Body of pancreas (tissue), 4 donors: ENCODE results near the gene IPO4. TPM values are rescaled to one million over a fixed set of nuclear protein-coding genes. Genes with fewer than 3 reads are reported as not detected.

ENCODE experiments used
- ATAC-seq: fragments of 150-250 bp; one replicate; pipeline ENCODE4 v1.9.1; 2016
- DNase-seq, 4 donors: peaks; one replicate each; pipeline ENCODE4 v3.0.0-alpha.2; 2019
- H3K27ac ChIP-seq, 4 donors: fragments of 200-600 bp; sonication (generic); 1 replicate in 3 of 4; 2 replicates in 1 of 4; pipeline versions ENCODE4 v1.5.1 to v1.6.1; 2016 to 2019; ENCODE audit warnings: mild to moderate bottlenecking in 1 of 4, mixed read lengths in 1 of 4, moderate library complexity in 1 of 4
- H3K27me3 ChIP-seq, 2 donors: fragments of 200-600 bp; sonication (generic); one replicate each; pipeline ENCODE4 v1.6.0; 2016; ENCODE audit warnings: mild to moderate bottlenecking in 1 of 2
- H3K36me3 ChIP-seq, 2 donors: fragments of 200-600 bp; sonication (generic); replicated peaks in 1 of 2; 2 replicates each; pipeline ENCODE4 v1.5.1; 2016; ENCODE audit warnings: low read depth in 2 of 2; ENCODE audit not compliant: insufficient read depth in 1 of 2
- H3K4me1 ChIP-seq: fragments of 200-600 bp; sonication (generic); one replicate; pipeline ENCODE4 v1.6.0; 2016
- H3K4me3 ChIP-seq, 2 donors: fragments of 200-600 bp; sonication (generic); 1 replicate in 1 of 2; 2 replicates in 1 of 2; pipeline ENCODE4 v1.5.1; 2016 to 2019
- H3K9me3 ChIP-seq, 3 donors: fragments of 200-600 bp; sonication (generic); 1 replicate in 2 of 3; 2 replicates in 1 of 3; pipeline ENCODE4 v1.5.1; 2016
- POLR2A ChIP-seq, 3 donors: fragments of 450-650 bp; IDR thresholded peaks; one replicate each; pipeline ENCODE4 v1.6.1; 2016; ENCODE audit warnings: antibody characterized with exemption in 3 of 3, mild to moderate bottlenecking in 2 of 3
- WGBS, 2 donors: methylation state at CpG; one replicate each; pipeline ENCODE4 v1.1.5; 2017; 5-methylcytosine and 5-hydroxymethylcytosine counted together
- intact Hi-C: fragments of 100-400 bp; cut with DNase I; formaldehyde crosslinking; loops from one replicate; pipeline ENCODE4 v1.15.1; 2023
- total RNA-seq, 2 donors: library from RNA; depleted of rRNA; stranded (reverse); fragments of >200 nt; gene quantifications; one replicate each; pipeline ENCODE4 v1.1.0, GENCODE V29; 2016
- TF ChIP-seq, protein P1 (sequence below), 7 experiments: fragments of 450-650 bp in 4 of 7; fragments of 200-600 bp in 3 of 7; sonication (generic) in 3 of 7; IDR thresholded peaks; one replicate each; pipeline ENCODE4 v1.5.1; 2016 to 2019; ENCODE audit warnings: antibody characterized with exemption in 7 of 7

The IPO4 gene
- total RNA-seq, 2 donors from 2014 or later: 30.4 to 73.5 TPM

DNA sequence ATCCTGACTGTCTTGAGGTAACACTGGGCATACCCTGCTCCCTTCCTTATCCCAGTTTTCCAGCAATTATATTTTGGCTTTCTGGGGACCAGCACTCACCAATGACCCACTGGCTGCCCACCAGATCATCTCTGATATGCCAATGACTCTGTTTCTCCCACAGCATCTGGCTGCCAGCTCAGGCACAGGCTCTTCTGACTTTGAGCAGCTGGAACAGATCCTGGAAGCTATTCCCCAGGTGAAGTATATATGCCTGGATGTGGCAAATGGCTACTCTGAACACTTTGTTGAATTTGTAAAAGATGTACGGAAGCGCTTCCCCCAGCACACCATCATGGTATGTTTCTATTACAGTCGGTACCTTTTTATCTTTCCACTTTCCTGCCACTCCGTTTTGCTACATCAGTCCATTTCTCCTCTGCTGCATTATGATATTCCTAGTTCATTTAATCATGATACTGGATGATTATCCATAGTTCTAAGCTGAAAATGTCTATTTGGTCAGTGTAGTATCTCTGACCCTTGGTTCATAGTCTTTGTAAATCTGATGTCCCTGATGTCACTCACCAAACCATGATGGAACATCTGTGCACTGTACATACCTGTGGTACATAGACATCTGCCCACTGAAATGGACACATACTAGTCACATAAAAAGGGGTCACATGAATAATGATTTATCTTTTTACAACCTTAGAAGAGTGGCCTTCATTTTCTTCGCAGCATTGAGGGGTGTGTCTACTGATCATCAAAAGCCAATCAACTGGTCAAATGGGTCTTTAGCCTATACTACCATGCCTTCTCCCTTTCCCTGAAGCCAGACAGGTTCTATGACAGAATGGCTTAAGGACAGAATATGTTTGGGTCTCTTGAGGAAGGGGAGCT lies 47.4 kb upstream of the IPO4 start:
- ATAC-seq: no peak
- no peaks in the 10 kb centered on the region for H3K9me3 ChIP-seq
- no peak overlapping the region for H3K27ac ChIP-seq
- DNase-seq: peak in 1 of 4 donors; percentile 3
- H3K4me1 ChIP-seq: peaks cover 55% of the 10 kb centered on the region
- peaks cover 6 to 27% of the 10 kb centered on the region in 2 donors for H3K36me3 ChIP-seq
- H3K27me3 ChIP-seq: no peaks in the 10 kb centered on the region
- intact Hi-C loops: no loop called here
- TF ChIP-seq POLR2A (IDR thresholded peaks at IDR 0.05): no peak
- TF ChIP-seq, protein P1, sequence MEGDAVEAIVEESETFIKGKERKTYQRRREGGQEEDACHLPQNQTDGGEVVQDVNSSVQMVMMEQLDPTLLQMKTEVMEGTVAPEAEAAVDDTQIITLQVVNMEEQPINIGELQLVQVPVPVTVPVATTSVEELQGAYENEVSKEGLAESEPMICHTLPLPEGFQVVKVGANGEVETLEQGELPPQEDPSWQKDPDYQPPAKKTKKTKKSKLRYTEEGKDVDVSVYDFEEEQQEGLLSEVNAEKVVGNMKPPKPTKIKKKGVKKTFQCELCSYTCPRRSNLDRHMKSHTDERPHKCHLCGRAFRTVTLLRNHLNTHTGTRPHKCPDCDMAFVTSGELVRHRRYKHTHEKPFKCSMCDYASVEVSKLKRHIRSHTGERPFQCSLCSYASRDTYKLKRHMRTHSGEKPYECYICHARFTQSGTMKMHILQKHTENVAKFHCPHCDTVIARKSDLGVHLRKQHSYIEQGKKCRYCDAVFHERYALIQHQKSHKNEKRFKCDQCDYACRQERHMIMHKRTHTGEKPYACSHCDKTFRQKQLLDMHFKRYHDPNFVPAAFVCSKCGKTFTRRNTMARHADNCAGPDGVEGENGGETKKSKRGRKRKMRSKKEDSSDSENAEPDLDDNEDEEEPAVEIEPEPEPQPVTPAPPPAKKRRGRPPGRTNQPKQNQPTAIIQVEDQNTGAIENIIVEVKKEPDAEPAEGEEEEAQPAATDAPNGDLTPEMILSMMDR (IDR thresholded peaks at IDR 0.05): no peak
- 81 to 84% methylated on average over 5 of the region's 5 CpGs for WGBS, 2 donors
- H3K4me3 ChIP-seq: no peak overlapping the region

DNA sequence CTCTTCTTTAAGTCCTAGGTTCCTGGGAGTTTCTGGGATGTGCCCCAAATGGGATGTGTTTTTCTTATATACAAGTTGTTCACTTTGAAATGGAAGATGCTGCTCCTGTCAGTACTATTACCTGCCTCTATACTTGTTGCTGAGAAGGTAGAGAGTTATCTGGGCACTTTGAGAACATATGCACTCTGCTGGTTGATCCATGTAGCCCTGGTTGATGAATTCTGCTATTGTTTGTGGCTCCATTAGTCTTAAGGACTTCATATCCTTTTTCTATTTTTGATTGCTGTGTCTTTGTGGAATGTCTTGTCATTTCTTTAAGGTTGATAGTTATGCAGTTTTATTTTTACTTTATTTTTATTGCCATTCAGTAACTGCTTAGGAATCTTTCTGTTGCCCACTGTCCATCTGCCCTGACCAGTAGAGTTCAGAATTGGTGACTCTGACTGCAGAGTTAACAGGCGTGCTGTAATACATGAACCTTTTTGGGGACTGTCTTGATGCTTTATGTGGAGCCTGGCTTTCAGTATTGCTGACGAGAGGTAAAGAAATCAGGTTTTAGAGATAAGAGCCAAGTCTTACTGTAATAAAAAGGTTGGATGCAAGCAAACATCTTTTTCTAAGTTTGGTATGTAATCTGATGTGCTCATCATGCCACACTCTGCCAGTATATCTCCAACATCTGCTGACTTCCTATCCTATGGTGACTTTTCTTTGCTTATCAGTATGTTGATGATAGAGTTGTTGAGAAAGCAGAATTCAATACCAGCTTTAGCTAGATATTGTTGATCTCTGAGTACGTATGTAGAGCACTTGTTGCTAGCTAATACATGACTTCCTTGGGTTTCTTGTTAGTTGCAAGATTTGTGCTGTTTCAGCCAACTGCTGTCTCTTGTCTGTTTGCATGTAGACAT lies 45.7 kb upstream of the IPO4 start:
- intact Hi-C loops: no loop called here
- Histone ChIP-seq H3K27ac (no peak overlapping the region), H3K9me3 (no peaks in the 10 kb centered on the region), H3K4me3 (no peak overlapping the region), H3K27me3 (no peaks in the 10 kb centered on the region), H3K4me1 (peaks cover 43% of the 10 kb centered on the region), H3K36me3 (peaks cover 0 to 17% of the 10 kb centered on the region in 2 donors)
- 77 to 80% methylated on average over 3 of the region's 3 CpGs for WGBS, 2 donors
- no peak for TF ChIP-seq POLR2A (IDR thresholded peaks at IDR 0.05)
- TF ChIP-seq, protein P1 (IDR thresholded peaks at IDR 0.05): no peak
- DNase-seq: no peak
- no peak for ATAC-seq

DNA sequence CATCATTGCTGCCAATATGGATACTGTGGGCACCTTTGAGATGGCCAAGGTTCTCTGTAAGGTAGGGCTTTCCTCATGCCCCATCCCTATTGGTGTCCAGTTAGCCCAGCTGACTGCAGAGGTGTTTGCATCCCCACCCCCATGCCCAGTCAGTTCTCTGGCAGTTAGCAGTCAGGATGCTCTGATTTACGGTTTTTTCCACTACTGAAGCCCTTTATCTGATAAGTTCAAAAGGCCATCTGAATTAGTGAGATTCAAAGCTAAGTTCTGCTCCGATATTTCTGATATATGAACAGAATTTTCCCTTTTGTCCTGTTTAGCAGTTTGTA lies 44.9 kb upstream of the IPO4 start:
- intact Hi-C loops: no loop called here
- Histone ChIP-seq H3K9me3 (no peaks in the 10 kb centered on the region), H3K27ac (peak overlapping the region in 2 of 4 donors; percentile 86 to 94), H3K36me3 (peaks cover 0 to 16% of the 10 kb centered on the region in 2 donors), H3K4me3 (peak overlapping the region in 1 of 2 donors; percentile 86), H3K4me1 (peaks cover 36% of the 10 kb centered on the region), H3K27me3 (no peaks in the 10 kb centered on the region)
- DNase-seq (peak in 1 of 4 donors; percentile 10), ATAC-seq (no peak)
- WGBS, 2 donors: 32 to 48% methylated on average over 2 of the region's 2 CpGs
- no peak for TF ChIP-seq POLR2A (IDR thresholded peaks at IDR 0.05)
- TF ChIP-seq, protein P1 (IDR thresholded peaks at IDR 0.05): no peak

DNA sequence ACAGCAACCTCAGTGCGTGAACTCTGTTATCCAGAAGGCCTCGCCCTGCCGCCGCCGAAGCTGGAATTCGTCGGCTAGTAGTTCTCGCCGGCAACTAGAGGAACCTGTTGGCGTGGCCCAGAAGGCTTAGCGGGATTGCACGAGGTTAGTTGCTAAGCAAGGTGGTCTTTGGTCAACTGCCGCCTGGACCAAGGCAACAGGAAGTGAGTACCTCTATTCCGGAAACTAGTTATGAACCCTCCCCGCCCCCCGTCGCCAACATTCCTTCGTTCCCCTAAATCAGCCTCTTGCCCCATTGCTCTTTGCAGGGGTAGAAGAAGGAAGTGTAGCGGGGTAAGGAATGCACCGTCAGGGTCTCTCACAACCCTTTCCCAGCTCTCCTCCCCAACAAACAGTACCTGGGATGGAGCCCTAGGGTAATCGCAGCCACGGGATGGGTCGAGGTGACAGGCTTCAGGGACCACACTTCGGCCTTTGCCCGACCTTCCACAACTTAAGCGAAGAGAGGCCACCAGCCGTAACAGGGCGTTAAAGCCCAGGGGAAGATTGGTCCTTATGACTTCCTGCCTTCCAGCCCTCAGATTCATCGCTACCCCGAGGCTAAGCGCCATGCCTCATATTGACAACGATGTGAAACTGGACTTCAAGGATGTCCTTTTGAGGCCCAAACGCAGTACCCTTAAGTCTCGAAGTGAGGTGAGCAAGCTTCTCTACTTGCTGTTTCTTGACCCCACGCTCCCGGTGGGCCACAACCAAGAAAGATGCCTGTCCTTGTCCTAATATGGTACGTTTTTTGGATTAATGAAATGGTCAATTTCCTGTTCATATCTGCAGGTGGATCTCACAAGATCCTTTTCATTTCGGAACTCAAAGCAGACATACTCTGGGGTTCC lies 44.3 kb upstream of the IPO4 start, which contains the start of gene GMPR2:
TSS of gene GMPR2 (plus strand) at position 285 of the 893 bp plus-strand sequence. CDS start at position 610, 325 bp downstream.
- peaks cover 0 to 10% of the 10 kb centered on the region in 2 donors for H3K36me3 ChIP-seq
- TF ChIP-seq POLR2A (IDR thresholded peaks at IDR 0.05): peak in 2 of 3 donors; percentile 50 to 55
- TF ChIP-seq, protein P1 (IDR thresholded peaks at IDR 0.05): no peak
- no peaks in the 10 kb centered on the region for H3K9me3 ChIP-seq
- H3K27ac ChIP-seq: peak within 1 kb of the TSS; percentile 77 to 94 (median 84)
- intact Hi-C loops: no loop called here
- H3K4me1 ChIP-seq: peaks cover 36% of the 10 kb centered on the region
- peak; percentile 48 for ATAC-seq
- H3K4me3 ChIP-seq: peak within 1 kb of the TSS; percentile 76 to 86
- no peaks in the 10 kb centered on the region for H3K27me3 ChIP-seq
- no peak for DNase-seq
- 2 to 5% methylated on average over 19 to 38 of the region's 38 CpGs for WGBS, 2 donors
